Mesodermal cell (in vitro differentiated cells): ENCODE data around the gene PRUNE2.
A peak's percentile ranks its signal among the peaks of the same experiment; 100 is the strongest.
"Not testable (repeated sequence)": the region's sequence is repeated elsewhere in the genome, so short reads cannot be mapped to it uniquely, and the experiment has no call there.

Experiments
- H3K27ac ChIP-seq: 2 replicates; pipeline ENCODE4 v1.7.0; 2013; ENCODE audit warnings: mild to moderate bottlenecking, low read depth, low read length, moderate library complexity; ENCODE audit not compliant: severe bottlenecking
- H3K36me3 ChIP-seq: 2 replicates; pipeline ENCODE4 v1.7.1; 2013; ENCODE audit warnings: mild to moderate bottlenecking, low read length, moderate library complexity; ENCODE audit not compliant: control insufficient read depth, insufficient read depth
- H3K4me1 ChIP-seq: one replicate; pipeline ENCODE4 v1.7.1; 2013; ENCODE audit warnings: mild to moderate bottlenecking, low read length; ENCODE audit not compliant: insufficient read depth, control insufficient read depth, poor library complexity, severe bottlenecking
- H3K4me3 ChIP-seq: 2 replicates; pipeline ENCODE4 v1.7.0; 2013; ENCODE audit warnings: low read length, control low read depth, mild to moderate bottlenecking; ENCODE audit not compliant: insufficient read depth, poor library complexity, severe bottlenecking; ENCODE audit errors: extremely low read depth
- H3K9me3 ChIP-seq: 2 replicates; pipeline ENCODE4 v1.7.1; 2013; ENCODE audit warnings: mild to moderate bottlenecking, low read length, moderate library complexity; ENCODE audit not compliant: control insufficient read depth
- WGBS, 2 experiments: methylation state at CpG; one replicate each; pipeline ENCODE4 v1.1.5; 2013; ENCODE audit warnings: missing lambda C conversion rate in 2 of 2; ENCODE audit not compliant: insufficient coverage in 2 of 2; 5-methylcytosine and 5-hydroxymethylcytosine counted together

Gene PRUNE2

GRCh38 chr9:76863832-76864231 lies 42.1 kb downstream of the PRUNE2 start:
- Histone ChIP-seq H3K4me3 (no peak overlapping the region), H3K9me3 (no peaks in the 10 kb centered on the region), H3K27ac (no peak overlapping the region), H3K4me1 (peaks cover 10% of the 10 kb centered on the region), H3K36me3 (no peaks in the 10 kb centered on the region)
- 83% methylated on average over 1 of the region's 3 CpGs; no CpG with 5 or more reads in 1 of the 2 experiments for WGBS, 2 experiments

DNA sequence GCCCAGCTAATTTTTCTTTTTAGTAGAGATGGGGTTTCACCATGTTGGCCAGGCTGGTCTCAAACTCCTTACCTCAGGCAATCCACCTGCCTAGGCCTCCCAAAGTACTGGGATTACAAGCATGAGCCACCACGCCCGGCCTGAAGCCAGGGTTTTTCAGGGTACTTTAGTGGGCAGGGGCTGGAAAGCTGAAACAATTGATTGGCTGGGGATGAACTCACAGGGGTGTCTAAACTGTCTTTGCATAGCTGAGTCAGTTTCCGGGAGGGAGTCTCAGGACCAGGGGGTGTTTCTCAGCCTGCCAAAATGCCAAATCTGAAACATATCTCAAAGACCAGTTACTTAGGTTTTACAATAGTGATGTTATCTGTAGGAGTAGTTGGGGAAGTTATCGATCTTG lies 46.1 kb downstream of the PRUNE2 start:
- H3K27ac ChIP-seq: no peak overlapping the region
- no peaks in the 10 kb centered on the region for H3K4me1 ChIP-seq
- no peaks in the 10 kb centered on the region for H3K9me3 ChIP-seq
- no peaks in the 10 kb centered on the region for H3K36me3 ChIP-seq
- WGBS, 2 experiments: 89 to 100% methylated on average over 1 to 2 of the region's 4 CpGs
- H3K4me3 ChIP-seq: no peak overlapping the region

DNA sequence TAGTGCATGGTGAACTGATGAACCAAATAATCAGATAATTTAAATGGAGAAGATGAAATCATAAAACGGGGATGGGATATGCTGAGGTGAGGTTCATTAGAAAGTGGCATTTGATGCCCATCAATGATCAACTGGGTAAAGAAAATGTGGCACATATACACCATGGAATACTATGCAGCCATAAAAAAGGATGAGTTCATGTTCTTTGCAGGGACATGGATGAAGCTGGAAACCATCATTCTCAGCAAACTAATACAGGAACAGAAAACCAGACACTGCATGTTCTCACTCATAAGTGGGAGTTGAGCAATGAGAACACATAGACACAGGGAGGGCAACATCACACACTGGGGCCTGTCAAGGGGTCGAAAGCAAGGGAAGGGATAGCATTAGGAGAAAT lies 47.7 kb downstream of the PRUNE2 start:
- not testable (repeated sequence) for H3K27ac ChIP-seq, H3K4me3 ChIP-seq
- 80 to 90% methylated on average over 2 of the region's 2 CpGs for WGBS, 2 experiments

DNA sequence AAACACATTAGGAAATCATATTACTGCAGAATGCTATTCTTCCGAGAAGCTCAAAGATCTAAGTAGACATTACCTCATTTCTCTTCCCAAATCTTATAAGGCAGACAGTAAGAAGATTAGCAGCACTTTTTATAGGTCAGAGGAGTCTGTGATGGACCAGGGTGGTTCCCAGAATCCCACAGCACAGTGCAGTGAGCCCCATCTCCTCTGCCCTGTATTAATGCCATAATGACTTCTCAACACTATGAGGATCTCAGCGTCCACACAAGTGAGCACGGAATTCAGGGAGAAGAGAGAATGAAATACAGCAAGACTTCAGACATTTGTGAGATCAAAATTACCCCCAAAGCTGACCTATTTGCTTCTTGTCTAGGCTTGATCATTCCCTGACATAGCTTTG lies 49.9 kb downstream of the PRUNE2 start:
- WGBS, 2 experiments: no CpG with 5 or more reads among the region's 3 CpGs
- no peaks in the 10 kb centered on the region for H3K4me1 ChIP-seq
- no peak overlapping the region for H3K27ac ChIP-seq
- no peak overlapping the region for H3K4me3 ChIP-seq
- no peaks in the 10 kb centered on the region for H3K36me3 ChIP-seq
- no peaks in the 10 kb centered on the region for H3K9me3 ChIP-seq

More for the DNA sequence above, 47.7 kb downstream of the PRUNE2 start:
- not testable (repeated sequence) for H3K4me1 ChIP-seq, H3K9me3 ChIP-seq, H3K36me3 ChIP-seq

DNA sequence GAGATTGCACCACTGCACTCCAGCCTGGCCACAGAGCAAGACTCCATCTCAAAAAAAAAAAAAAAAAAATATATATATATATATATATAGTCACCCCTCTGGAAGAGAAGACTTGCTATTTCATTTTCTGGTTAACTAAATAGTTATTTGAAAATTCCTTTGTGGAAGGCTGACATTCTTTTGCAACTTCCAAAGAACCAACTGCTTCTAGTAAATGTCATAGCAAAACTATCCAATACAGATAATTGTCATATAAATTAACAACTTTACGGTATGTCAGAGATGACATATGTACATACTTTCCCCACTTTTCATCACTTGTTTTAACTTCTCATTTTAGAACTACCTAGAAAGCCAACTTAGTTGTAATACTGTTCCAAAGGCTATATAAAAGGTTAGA lies 50.9 kb downstream of the PRUNE2 start:
- WGBS, 2 experiments: no CpG with 5 or more reads among the region's 1 CpG
- H3K9me3 ChIP-seq: no peaks in the 10 kb centered on the region

GRCh38 chr9:76852026-76852425 lies 53.9 kb downstream of the PRUNE2 start:
- no CpG with 5 or more reads among the region's 2 CpGs for WGBS, 2 experiments
- Histone ChIP-seq H3K4me3 (no peak overlapping the region), H3K36me3 (no peaks in the 10 kb centered on the region), H3K9me3 (no peaks in the 10 kb centered on the region), H3K4me1 (no peaks in the 10 kb centered on the region), H3K27ac (no peak overlapping the region)

More for the DNA sequence above, 50.9 kb downstream of the PRUNE2 start:
- Histone ChIP-seq H3K27ac (no peak overlapping the region), H3K4me3 (no peak overlapping the region), H3K4me1 (no peaks in the 10 kb centered on the region), H3K36me3 (no peaks in the 10 kb centered on the region)

DNA sequence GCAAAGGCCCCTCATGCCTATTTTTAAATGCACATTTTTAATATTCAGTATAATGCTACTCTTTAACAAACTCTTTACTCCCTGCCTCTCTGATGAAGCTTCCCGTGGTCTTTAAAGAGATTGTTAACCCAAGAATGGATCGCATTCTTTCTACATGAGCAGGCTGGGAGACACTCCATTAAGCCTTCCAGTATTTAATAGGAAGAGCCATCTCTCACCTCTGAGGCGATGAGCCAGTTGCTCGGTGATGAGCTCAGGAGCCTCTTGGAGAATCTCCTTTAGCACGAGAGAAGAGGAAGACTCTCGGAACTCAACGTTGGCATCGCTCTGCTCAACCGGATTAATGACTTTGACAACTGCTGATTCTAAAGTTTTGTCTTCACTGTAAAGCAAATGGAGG lies 59.6 kb downstream of the PRUNE2 start:
- 81 to 83% methylated on average over 9 of the region's 9 CpGs for WGBS, 2 experiments
- Histone ChIP-seq H3K36me3 (no peaks in the 10 kb centered on the region), H3K27ac (no peak overlapping the region), H3K4me1 (no peaks in the 10 kb centered on the region), H3K9me3 (no peaks in the 10 kb centered on the region), H3K4me3 (no peak overlapping the region)

DNA sequence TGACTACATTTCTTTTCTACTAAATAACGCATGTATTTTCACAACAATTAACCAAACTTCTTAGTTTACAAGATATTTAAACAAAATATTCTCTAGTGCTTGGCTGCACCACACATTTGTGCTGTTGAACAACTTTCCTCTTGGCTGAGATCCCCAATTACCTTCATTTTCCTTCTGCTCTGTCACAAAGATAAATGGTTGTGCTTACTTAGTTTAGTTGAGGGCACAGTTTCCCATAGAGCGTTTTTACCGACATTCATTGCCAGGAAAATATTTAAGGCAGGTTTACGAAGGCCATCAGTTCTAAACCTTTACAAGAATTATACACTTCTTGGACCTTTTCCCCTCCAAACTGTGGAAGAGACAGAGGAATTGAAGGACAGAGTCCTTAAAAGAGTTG lies 60.7 kb downstream of the PRUNE2 start:
- no peaks in the 10 kb centered on the region for H3K4me1 ChIP-seq
- WGBS, 2 experiments: no CpG with 5 or more reads among the region's 4 CpGs
- H3K27ac ChIP-seq: no peak overlapping the region
- no peaks in the 10 kb centered on the region for H3K9me3 ChIP-seq
- H3K36me3 ChIP-seq: no peaks in the 10 kb centered on the region
- H3K4me3 ChIP-seq: no peak overlapping the region

DNA sequence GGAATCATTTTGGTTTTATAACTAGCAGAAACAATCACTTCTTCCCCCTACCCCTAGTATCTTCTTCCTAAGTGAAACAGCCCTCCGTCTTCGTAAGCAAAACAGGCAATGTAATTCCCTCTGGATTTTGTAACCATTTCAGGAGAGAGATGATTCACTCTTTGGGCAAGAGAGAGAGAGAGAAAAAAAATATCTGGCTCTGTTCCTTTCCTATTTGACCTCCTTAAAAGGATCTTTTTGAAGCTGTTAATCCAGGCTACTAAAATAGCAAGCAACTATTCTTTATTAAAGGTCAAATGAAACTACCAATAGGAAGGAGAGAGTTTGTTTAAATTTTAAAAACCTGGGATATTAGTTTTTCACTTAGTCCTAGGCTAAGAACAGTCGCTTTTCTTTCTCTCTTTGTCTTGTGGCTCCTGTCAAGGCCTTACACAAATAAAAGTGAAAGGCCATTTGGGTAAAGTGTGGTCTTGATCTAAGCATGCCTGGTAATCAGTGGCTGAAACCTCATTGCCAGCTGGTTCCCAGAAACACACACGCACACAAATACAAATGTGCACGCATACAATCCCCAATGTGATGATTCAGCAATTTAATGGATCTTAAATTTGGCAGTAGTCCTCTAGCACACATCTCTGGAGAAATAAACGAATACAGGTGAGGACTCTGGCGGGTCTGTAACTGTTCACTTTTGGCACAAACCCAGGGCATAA lies 70.2 kb downstream of the PRUNE2 start:
- Histone ChIP-seq H3K36me3 (no peaks in the 10 kb centered on the region), H3K4me3 (no peak overlapping the region), H3K4me1 (peaks cover 10% of the 10 kb centered on the region), H3K9me3 (no peaks in the 10 kb centered on the region), H3K27ac (peak overlapping the region; percentile 54)
- WGBS, 2 experiments: 80 to 100% methylated on average over 1 to 3 of the region's 7 CpGs

GRCh38 chr9:76828447-76828846 lies 77.5 kb downstream of the PRUNE2 start:
- H3K27ac ChIP-seq: no peak overlapping the region
- H3K36me3 ChIP-seq: no peaks in the 10 kb centered on the region

GRCh38 chr9:76827296-76828080 lies 78.4 kb downstream of the PRUNE2 start:
- no peak overlapping the region for H3K27ac ChIP-seq
- H3K9me3 ChIP-seq: no peaks in the 10 kb centered on the region
- 50 to 78% methylated on average over 1 to 3 of the region's 9 CpGs for WGBS, 2 experiments
- no peaks in the 10 kb centered on the region for H3K36me3 ChIP-seq
- H3K4me1 ChIP-seq: no peaks in the 10 kb centered on the region
- H3K4me3 ChIP-seq: no peak overlapping the region

More at GRCh38 chr9:76828447-76828846, 77.5 kb downstream of the PRUNE2 start:
- WGBS, 2 experiments: no CpG with 5 or more reads among the region's 3 CpGs
- H3K9me3 ChIP-seq: no peaks in the 10 kb centered on the region
- H3K4me3 ChIP-seq: no peak overlapping the region
- no peaks in the 10 kb centered on the region for H3K4me1 ChIP-seq
